ENCODE results near the gene GRIN3A. TPM values are rescaled to one million over a fixed set of nuclear protein-coding genes. Genes with fewer than 3 reads are reported as not detected.

GRIN3A gene
- total RNA-seq, 1 donor from 2014 or later, result 0.24 TPM

DNA sequence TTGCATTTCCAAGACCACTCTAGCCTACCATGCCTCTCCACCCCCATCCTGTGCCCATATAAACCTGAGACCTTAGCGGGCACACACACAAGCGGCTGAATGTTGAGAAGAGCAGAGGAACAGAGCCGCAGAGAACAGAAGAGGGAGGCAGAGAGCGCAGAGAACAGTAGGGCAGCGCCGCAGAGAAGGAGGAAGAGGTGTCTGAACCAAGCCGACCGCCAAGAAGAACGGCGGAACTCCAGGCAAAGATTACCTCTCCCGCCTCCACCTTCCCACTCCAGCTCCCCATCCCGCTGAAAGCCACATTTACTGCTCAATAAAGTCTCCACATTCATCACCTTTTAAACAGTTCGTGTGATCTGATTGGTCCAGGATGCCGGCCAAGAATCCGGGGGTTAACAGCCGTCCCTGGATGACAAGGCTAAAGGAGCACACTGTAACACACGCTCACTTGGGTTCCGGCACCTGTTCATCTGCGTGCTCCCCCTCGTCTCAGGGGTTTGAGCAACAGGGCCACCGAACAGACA is 33.2 kb downstream of the GRIN3A start:
- peak; percentile 59 to 60 for ATAC-seq
- TF ChIP-seq CTCF (IDR thresholded peaks at IDR 0.05), result peak; percentile 8
- Histone ChIP-seq H3K36me3 (no peaks in the 10 kb centered on the region), H3K27ac (no peak overlapping the region), H3K4me1 (no peaks in the 10 kb centered on the region), H3K9me3 (no peaks in the 10 kb centered on the region), H3K4me3 (no peak overlapping the region), H3K27me3 (ENCODE audit: low read depth) (peaks cover 7% of the 10 kb centered on the region)
- intact Hi-C loops (cut with DNase I), result no loop called here
- DNase-seq, result peak; percentile 39

DNA sequence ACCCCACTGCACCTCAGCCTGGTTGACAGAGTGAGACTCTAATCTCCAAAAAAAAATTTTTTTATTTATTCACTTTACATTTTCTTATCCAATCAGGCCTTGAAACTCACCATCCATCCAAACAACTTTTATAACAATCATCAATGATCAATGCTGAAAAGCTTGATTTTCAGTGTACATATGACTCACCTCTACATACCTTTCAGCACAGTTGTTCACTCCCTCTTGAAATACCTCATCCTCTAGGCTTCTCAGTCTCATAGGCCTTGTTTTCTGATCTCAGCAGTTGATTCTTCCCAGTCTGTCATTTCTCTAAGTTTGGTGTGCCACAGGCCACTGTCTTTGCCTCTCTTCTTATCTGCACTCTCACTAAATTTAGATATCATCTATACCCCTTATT is 36.2 kb downstream of the GRIN3A start:
- no peak for TF ChIP-seq CTCF (IDR thresholded peaks at IDR 0.05)
- H3K9me3 ChIP-seq, result no peaks in the 10 kb centered on the region
- no peak for DNase-seq
- H3K36me3 ChIP-seq, result no peaks in the 10 kb centered on the region
- no peaks in the 10 kb centered on the region for H3K4me1 ChIP-seq
- H3K4me3 ChIP-seq, result no peak overlapping the region
- no peak for ATAC-seq
- no peak overlapping the region for H3K27ac ChIP-seq
- H3K27me3 ChIP-seq (ENCODE audit: low read depth), result peaks cover 7% of the 10 kb centered on the region
- intact Hi-C loops (cut with DNase I), result no loop called here

GRCh38 chr9:101693546-101694336 is 44.7 kb downstream of the GRIN3A start:
- no peak overlapping the region for H3K4me3 ChIP-seq
- H3K9me3 ChIP-seq, result no peaks in the 10 kb centered on the region
- ATAC-seq (no peak), DNase-seq (no peak)
- no peak for TF ChIP-seq CTCF (IDR thresholded peaks at IDR 0.05)
- H3K27me3 ChIP-seq (ENCODE audit: low read depth), result no peaks in the 10 kb centered on the region
- H3K4me1 ChIP-seq, result no peaks in the 10 kb centered on the region
- intact Hi-C loops (cut with DNase I), result no loop called here
- no peak overlapping the region for H3K27ac ChIP-seq
- no peaks in the 10 kb centered on the region for H3K36me3 ChIP-seq

GRCh38 chr9:101691657-101692056 is 46.8 kb downstream of the GRIN3A start:
- Histone ChIP-seq H3K27me3 (ENCODE audit: low read depth) (no peaks in the 10 kb centered on the region), H3K4me1 (no peaks in the 10 kb centered on the region), H3K27ac (no peak overlapping the region), H3K9me3 (no peaks in the 10 kb centered on the region), H3K36me3 (no peaks in the 10 kb centered on the region), H3K4me3 (no peak overlapping the region)
- intact Hi-C loops (cut with DNase I), result no loop called here
- ATAC-seq (no peak), DNase-seq (no peak)
- TF ChIP-seq CTCF (IDR thresholded peaks at IDR 0.05), result no peak

DNA sequence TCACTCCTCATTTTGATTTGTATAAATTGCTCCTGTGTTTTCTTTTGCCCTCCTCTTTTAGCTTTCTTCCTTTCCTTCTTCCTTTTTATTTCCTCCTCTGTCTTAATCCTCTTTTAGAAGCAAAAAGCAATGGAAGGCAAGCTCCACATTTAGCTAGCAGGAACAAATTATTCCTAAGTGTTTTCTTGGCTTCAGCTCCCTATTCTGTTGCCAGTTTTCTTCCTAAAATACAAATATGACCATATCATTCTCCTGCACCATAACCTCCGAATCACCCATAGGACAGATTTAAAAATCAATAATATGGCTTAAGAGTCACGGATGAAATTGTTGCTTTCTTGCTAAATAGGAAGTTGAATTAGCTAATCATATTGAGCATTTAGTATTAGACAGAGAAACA is 49.4 kb downstream of the GRIN3A start:
- intact Hi-C loops (cut with DNase I), result no loop called here
- DNase-seq, result no peak

More for the DNA sequence above, 49.4 kb downstream of the GRIN3A start:
- H3K36me3 ChIP-seq, result no peaks in the 10 kb centered on the region
- no peak overlapping the region for H3K27ac ChIP-seq
- no peaks in the 10 kb centered on the region for H3K27me3 ChIP-seq (ENCODE audit: low read depth)
- no peak for TF ChIP-seq CTCF (IDR thresholded peaks at IDR 0.05)
- ATAC-seq, result no peak
- H3K4me1 ChIP-seq, result no peaks in the 10 kb centered on the region
- H3K4me3 ChIP-seq, result no peak overlapping the region
- no peaks in the 10 kb centered on the region for H3K9me3 ChIP-seq
